Neural progenitor cell (in vitro differentiated cells): Measurements from ENCODE around the gene AP5Z1.

ENCODE experiments used
- CTCF ChIP-seq: fragments of 200-600 bp; sonication (generic); IDR thresholded peaks from 2 replicates; pipeline ENCODE4 v1.5.1; 2017; ENCODE audit warnings: antibody characterized with exemption, mild to moderate bottlenecking
- EZH2 ChIP-seq: fragments of 200-600 bp; sonication (generic); IDR thresholded peaks from 2 replicates; pipeline ENCODE4 v1.6.1; 2017; ENCODE audit warnings: antibody characterized with exemption, mild to moderate bottlenecking, moderate library complexity
- EZH2phosphoT487 ChIP-seq: fragments of 200-600 bp; sonication (generic); IDR thresholded peaks from 2 replicates; pipeline ENCODE4 v1.6.1; 2017; ENCODE audit warnings: antibody characterized with exemption

GRCh38 chr7:4820967-4821471, 45.6 kb downstream of the AP5Z1 start:
- TF ChIP-seq CTCF (no peak), EZH2phosphoT487 (no peak), EZH2 (no peak)
